ENCODE data around the gene NRG3.

- no peak for TF ChIP-seq EZH2phosphoT487 (IDR thresholded peaks at IDR 0.05; ENCODE audit: borderline replicate concordance, low read length)
- TF ChIP-seq, protein P1, sequence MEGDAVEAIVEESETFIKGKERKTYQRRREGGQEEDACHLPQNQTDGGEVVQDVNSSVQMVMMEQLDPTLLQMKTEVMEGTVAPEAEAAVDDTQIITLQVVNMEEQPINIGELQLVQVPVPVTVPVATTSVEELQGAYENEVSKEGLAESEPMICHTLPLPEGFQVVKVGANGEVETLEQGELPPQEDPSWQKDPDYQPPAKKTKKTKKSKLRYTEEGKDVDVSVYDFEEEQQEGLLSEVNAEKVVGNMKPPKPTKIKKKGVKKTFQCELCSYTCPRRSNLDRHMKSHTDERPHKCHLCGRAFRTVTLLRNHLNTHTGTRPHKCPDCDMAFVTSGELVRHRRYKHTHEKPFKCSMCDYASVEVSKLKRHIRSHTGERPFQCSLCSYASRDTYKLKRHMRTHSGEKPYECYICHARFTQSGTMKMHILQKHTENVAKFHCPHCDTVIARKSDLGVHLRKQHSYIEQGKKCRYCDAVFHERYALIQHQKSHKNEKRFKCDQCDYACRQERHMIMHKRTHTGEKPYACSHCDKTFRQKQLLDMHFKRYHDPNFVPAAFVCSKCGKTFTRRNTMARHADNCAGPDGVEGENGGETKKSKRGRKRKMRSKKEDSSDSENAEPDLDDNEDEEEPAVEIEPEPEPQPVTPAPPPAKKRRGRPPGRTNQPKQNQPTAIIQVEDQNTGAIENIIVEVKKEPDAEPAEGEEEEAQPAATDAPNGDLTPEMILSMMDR (IDR thresholded peaks at IDR 0.05; ENCODE audit: low read depth, low read length, poor library complexity, severe bottlenecking): no peak
Measured at GRCh38 chr10:82353381-82353780, 478.4 kb downstream of the NRG3 start.

All from DOHH2 (cell line).